Gastroesophageal sphincter (tissue), 3 donors: ENCODE results near the gene PXDN.

ENCODE experiments used
- POLR2A ChIP-seq, 2 donors: fragments of 450-650 bp; IDR thresholded peaks; one replicate each; pipeline ENCODE4 v1.6.1; 2017; ENCODE audit warnings: antibody characterized with exemption in 2 of 2, mild to moderate bottlenecking in 2 of 2, moderate library complexity in 1 of 2
- TF ChIP-seq, protein P1 (sequence below), 4 experiments: fragments of 200-600 bp in 2 of 4; fragments of 450-650 bp in 2 of 4; sonication (generic) in 1 of 4; IDR thresholded peaks; one replicate each; pipeline ENCODE4 v1.5.1; 2017 to 2019; ENCODE audit warnings: antibody characterized with exemption in 4 of 4, mild to moderate bottlenecking in 2 of 4, moderate library complexity in 2 of 4

- no peak for TF ChIP-seq POLR2A (IDR thresholded peaks at IDR 0.05)
- TF ChIP-seq, protein P1, sequence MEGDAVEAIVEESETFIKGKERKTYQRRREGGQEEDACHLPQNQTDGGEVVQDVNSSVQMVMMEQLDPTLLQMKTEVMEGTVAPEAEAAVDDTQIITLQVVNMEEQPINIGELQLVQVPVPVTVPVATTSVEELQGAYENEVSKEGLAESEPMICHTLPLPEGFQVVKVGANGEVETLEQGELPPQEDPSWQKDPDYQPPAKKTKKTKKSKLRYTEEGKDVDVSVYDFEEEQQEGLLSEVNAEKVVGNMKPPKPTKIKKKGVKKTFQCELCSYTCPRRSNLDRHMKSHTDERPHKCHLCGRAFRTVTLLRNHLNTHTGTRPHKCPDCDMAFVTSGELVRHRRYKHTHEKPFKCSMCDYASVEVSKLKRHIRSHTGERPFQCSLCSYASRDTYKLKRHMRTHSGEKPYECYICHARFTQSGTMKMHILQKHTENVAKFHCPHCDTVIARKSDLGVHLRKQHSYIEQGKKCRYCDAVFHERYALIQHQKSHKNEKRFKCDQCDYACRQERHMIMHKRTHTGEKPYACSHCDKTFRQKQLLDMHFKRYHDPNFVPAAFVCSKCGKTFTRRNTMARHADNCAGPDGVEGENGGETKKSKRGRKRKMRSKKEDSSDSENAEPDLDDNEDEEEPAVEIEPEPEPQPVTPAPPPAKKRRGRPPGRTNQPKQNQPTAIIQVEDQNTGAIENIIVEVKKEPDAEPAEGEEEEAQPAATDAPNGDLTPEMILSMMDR (IDR thresholded peaks at IDR 0.05), result no peak
These were observed 3.4 kb downstream of the PXDN start for GRCh38 chr2:1740716-1741589.
